Endometrial microvascular endothelial cells (primary cell): ENCODE data around the gene AP2A1. TPM values are rescaled to one million over a fixed set of nuclear protein-coding genes. Genes with fewer than 3 reads are reported as not detected.

Experiments
- in situ Hi-C: cut with HindIII; loops from 2 replicates; pipeline ENCODE4 v1.10.0; 2017; ENCODE audit warnings: low sequenced_read_pairs, low pct_unique_long_range_greater_than_20kb; ENCODE audit errors: inconsistent ontology term
- total RNA-seq: library from RNA; depleted of rRNA; stranded (reverse); fragments of >200 nt; gene quantifications from one replicate; pipeline ENCODE4 v1.2.3, GENCODE V29; 2015; ENCODE audit errors: inconsistent ontology term

Gene AP2A1
- total RNA-seq, 1 donor from 2014 or later = 125 TPM

DNA sequence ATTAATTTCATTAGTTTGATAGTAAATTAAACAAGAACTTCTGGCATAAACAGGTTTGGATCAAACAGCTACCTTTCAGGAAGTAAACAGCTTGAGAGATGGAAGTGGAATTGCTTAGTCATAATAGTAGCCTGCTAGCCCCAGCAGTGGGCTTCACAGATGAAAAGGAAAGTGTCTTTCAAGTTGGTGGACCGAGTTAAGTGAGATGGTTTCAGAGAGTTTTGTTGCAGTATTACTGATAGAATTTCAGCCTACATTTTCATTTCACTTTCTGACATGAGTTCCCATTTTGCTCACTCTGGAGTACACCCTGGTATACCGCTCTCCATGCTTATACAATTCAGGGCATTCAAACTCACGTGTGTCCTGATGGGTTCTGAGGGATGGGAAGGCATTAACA, 82.1 kb downstream of the AP2A1 start:
- in situ Hi-C loops = no loop called here

DNA sequence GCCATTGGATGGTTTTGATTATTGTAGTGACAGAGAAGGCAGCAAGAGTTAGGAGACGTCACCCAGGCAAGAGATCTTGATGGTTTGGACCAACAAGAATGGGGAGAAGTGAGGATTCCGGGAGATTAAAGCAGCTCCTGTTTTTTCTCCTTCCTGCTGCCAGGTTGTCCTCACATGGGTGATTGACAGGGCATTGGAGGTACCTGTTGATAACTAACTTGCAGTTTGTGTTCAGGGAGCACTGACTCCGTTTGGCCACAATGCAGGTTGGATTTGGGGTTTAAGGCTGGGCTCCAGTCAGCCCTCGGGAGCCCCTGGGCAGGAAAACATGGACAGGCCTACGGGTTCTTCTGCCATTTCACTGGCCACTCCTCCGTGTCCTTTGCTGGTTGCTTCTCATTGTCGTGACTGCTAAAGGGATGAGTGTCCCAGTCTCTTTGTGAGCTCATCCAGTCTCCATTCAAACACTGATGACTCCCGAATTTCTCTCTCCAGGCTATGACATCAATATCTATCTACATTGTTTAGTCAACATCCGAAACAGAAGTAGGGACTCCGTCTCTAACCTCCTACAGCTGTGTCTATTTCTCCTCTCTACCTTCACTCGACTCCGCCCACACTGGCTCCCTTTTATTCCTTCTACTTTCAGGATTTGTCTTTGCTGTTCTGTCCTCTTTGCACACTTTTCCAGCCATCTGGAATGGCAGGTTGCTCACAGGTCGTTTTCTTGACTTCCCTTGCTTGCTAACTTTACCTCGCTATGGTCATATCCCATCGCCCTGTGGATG, 82.8 kb downstream of the AP2A1 start:
- in situ Hi-C loops = no loop called here

DNA sequence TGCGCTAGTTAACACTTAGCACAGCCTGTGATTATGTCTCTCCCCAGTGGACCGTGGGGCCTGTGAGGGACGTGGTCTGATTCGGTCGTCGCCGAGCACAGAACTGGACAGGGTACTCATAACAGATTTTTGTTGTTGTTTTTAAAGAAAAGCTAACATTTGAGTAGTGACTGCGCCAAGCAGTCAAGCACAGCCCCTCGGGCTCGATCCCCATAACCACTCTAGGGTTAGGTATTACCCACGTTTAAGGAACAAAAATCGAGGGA, 83.4 kb downstream of the AP2A1 start:
- in situ Hi-C loops = no loop called here

DNA sequence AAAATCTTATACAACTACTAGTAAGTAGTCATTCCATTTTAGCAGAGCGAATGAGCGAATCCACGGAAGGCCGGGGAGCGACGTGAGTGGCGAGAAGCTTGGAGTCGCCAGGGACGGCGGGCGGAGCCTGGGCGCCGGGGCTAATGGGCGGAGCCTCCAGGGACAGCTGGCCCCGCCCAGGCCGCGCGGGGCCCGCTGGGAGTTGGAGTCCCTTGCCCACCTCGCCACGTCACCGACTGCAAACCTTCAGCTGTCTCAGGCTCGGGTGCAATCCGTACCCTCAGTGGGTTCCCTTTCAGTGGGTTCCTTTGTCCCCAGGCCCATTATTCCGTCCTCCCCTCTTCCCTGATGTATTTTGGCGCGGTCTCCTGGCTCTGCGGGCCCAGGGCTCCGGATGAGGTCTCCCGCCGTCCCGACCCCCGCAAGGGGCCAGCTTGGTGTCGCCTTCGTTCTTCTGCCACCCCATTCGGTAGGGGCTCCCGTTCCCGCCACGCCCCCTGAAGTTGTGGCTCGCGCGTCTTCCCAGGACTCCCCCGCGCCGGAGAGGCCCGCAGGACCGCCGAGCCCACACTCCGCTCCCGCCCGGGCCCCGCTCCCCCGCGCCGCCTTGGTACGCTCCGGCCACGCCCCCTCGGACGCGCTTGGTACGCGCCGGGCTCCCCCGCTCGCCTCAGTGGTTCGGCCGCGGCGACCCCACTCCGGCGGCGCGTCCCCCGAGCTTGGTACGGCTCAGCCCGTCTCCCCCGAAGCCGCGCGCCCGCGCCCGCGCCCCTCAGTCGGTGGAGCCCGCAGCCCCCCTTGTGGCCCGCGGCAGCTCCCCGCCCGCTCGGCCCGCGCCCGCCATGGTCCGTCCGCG, 83.9 kb downstream of the AP2A1 start, which contains the start of gene PTOV1:
TSS of gene PTOV1 (plus strand) at position 673 of the 856 bp plus-strand sequence.
- in situ Hi-C loops = no loop called here

DNA sequence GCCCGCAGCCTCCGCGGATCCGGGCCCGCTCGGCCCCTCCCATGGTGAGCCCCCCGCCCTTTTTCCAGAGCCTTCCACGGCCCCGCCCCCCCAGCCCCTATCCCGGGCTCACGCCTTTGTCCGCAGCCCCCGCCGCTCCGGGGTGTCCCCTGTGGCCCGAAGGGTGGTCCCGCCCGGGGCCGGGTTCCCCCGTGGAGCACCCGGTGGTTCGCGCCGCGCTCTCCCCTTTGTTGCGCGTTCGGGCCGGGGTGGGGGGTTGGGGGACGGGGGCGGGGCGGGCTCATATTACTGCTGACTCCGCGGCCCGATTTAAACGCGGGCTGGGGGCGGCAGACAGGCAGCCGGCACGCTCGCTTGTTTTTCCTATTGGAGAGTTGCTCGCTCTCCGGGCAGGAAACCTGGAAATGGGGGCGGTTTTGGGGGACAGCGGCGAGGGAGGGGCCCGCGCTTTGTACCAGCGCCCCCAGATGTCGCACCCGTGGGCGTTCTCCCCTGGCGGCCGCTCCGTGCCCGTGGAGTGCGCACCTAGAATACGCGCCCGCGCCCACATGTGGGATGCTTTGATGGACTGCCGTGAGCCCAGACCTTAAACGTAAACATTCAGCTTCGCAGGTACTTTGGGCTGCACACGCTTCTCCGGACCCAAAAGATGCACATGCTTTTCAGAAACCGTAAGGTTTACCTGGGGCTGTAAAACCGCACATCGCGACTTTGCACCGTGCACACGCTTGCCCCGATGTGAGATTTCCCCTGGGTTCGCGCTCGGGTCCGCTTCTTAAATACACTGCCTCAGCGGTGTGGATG, 84.9 kb downstream of the AP2A1 start:
- in situ Hi-C loops = no loop called here

DNA sequence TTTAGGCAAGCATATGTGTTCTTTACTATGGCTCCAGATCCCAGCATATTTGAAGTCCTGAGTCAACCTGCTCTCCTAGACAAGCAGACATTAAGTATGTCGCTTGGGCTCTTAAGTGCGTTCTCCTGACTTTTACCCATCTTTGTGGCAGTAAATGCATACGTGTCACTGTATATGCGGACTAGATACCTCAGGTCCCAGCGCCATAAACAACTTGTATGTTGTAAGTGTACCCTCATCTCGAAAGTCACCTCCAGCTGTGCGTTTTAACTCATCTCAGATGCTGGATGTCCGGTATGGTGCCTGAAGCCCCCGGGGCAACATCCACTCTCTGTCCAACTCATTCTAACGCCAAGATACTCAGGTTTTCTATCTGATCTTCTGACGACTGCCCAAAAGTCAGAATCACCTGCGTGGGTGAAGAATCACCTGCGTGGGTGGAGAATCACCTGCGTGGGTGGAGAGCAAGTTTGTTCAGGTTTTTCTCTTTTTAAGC, 85.9 kb downstream of the AP2A1 start:
- in situ Hi-C loops = no loop called here

DNA sequence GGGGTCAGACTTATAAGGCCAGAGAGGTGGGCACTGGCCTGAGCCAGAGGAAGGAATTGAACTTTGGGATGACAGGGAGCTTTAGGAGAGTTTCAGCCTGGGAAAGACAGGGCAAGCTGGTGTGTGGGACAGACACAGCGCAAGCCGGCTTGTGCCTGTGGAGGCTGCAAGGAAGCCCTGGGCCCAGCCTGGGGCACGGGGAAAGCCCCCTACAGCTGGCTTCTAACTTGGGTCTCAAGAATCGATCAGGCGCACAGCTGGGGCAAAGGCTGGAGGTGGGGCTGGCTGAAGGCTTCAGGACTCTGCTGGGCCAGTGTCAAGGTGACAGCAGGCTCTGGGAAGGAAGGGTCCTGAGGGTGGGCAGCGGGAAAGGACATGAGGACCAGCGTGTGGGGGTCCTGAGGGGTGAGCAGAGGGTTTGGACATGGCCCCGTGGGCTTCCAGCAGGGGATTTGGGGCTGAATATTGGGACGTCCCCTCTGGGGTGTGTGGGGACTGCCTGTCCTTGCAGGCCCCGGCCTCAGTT, 87.1 kb downstream of the AP2A1 start:
- in situ Hi-C loops = no loop called here

DNA sequence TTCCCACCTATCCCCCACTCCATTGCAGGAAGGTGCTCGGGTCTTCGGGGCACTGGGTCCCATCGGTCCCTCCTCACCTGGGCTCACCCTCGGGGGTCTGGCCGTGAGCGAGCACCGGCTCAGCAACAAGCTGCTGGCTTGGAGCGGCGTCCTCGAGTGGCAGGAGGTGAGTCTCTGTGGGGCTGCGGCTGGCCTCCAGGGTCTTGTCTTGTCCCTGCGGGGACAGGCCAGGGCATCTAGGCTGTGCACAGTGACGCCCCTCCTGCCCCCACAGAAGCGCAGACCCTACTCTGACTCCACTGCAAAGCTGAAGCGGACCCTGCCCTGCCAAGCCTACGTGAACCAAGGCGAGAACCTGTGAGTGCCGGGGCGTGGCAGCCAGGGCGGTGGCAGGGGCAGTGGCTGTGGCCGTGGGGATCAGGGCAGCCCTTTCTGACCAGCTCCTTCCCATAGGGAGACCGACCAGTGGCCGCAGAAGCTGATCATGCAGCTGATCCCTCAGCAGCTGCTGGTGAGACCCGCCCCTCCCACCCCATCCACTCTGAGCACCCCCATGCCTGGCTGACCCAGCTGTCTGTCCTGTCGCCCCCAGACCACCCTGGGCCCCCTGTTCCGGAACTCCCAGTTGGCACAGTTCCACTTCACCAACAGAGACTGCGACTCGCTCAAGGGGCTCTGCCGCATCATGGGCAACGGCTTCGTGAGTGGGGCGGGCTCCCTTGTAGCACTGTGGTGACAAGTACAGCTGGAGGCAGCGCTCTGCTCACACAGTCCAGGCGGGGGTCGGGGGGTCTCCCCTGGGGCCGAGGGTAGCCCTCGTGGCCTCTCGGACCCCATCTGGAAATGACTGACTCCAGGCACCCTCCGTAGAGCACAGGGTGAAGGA, 87.8 kb downstream of the AP2A1 start:
- in situ Hi-C loops = no loop called here

DNA sequence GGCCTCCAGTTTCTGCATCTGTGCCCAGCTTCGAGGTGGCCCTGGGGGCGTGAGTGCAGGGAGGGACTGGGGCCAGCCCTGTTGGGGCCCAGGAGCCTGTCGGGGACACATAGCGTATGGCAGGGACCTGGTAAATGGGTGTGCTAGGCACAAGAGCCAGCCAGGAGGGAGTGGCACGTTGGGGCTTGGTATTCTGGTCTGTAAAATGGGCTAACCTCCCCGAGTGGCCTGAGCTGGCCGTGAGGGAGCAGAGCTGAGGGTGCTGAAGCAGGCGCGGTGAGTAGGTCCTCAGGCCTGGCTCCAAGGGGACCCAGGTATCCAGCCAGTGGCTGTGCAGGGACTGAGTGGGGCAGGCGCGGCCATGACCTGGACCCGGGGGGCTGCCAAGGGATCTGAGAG, 88.5 kb downstream of the AP2A1 start:
- in situ Hi-C loops = no loop called here

DNA sequence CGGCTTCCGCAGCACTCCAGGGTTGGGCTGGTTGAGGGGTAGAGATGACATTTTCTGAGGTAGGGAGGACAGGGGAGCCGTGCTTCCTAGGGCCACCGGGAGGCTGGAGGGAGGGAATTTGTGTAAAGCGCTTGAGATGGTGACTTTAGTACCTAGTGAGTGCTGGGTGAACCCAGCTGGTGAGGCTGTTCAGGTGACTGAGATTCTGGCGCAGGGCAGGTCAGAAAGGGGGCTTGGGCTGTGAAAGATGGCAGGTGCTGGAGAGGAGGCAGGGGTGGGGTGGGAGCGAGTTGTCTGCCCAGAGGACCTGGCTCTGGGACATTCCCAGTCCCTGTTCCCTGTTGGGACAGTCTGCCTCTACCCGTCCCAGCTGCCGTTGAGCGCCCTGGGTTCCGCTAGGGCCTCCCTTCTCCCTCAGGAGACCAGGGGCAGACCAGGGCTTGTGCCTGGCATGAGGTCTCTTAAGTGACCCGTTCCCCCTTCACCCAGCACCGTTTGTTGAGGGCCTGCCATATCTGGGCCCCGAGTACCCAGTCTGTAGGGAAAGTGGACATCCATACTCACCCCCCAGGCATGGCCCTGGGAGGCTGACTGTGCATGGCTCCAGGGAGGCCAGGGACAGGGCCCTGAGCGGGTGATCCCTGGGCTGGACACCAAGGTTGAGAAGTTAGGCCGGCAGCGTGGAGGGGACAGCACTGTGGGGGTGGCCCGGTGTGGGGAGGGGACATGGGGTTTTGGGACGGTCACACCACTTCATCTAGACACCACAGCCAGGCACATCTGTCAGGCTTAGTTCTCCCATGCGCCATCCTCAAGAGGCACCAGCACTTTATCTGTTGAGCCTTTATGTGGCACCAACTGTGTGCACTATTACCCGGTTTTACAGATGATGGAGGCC, 89.1 kb downstream of the AP2A1 start:
- in situ Hi-C loops = no loop called here

DNA sequence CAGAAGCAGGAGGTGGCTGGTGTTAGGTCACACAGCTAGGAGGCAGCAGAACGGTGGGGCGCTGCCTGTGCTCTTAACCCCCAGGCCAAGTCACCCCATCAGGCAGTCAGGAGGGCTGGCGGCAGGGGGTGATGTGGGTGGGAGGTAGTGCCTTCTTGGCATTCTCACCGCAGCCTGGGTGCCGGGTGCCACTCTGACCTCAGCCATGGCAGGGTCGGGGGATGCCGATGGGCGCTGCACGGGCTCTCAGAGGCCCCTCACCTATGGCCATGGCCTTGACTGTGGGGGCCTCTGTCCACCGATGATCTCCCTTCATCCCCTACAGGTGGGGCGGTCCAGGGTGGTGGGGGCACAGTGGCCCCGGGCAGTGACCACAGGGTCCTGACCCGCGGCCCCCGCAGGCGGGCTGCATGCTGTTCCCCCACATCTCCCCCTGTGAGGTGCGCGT, 89.8 kb downstream of the AP2A1 start:
- in situ Hi-C loops = no loop called here

Other genes with a start within 250 kb of the AP2A1 start
- 38.2 TPM for gene RCN3, start 239.0 kb upstream of the AP2A1 start, total RNA-seq
- gene NOSIP, start 186.4 kb upstream of the AP2A1 start, total RNA-seq = 107 TPM
- not detected for gene PRRG2, start 185.7 kb upstream of the AP2A1 start, total RNA-seq
- 7.5 TPM for gene PRR12, start 175.8 kb upstream of the AP2A1 start, total RNA-seq
- 45.0 TPM for gene RRAS, start 126.9 kb upstream of the AP2A1 start, total RNA-seq
- gene SCAF1, start 124.8 kb upstream of the AP2A1 start, total RNA-seq = 73.5 TPM
- gene IRF3, start 101.1 kb upstream of the AP2A1 start, total RNA-seq = 81.9 TPM
- 51.6 TPM for gene BCL2L12, start 101.1 kb upstream of the AP2A1 start, total RNA-seq
- gene PRMT1, start 89.7 kb upstream of the AP2A1 start, total RNA-seq = 456 TPM
- gene ADM5, start 77.4 kb upstream of the AP2A1 start, total RNA-seq = not detected
- gene CPT1C, start 75.9 kb upstream of the AP2A1 start, total RNA-seq = 9.6 TPM
- gene TSKS, start 3.7 kb upstream of the AP2A1 start, total RNA-seq = not detected
- gene FUZ, start 46.3 kb downstream of the AP2A1 start, total RNA-seq = 10.6 TPM
- gene MED25, start 51.3 kb downstream of the AP2A1 start, total RNA-seq = 31.7 TPM
- gene PTOV1, start 84.2 kb downstream of the AP2A1 start, total RNA-seq = 59.8 TPM
- gene PNKP, start 100.6 kb downstream of the AP2A1 start, total RNA-seq = 50.6 TPM
- gene AKT1S1, start 110.4 kb downstream of the AP2A1 start, total RNA-seq = 23.1 TPM
- 12.6 TPM for gene TBC1D17, start 110.7 kb downstream of the AP2A1 start, total RNA-seq
- 1.2 TPM for gene IL4I1, start 129.9 kb downstream of the AP2A1 start, total RNA-seq
- gene ATF5, start 162.2 kb downstream of the AP2A1 start, total RNA-seq = 26.7 TPM
- gene NUP62, start 162.5 kb downstream of the AP2A1 start, total RNA-seq = 87.8 TPM
- gene SIGLEC11, start 194.2 kb downstream of the AP2A1 start, total RNA-seq = not detected